Breast epithelium (tissue), 4 donors: ENCODE results near the gene EFNA1. TPM values are rescaled to one million over a fixed set of nuclear protein-coding genes. Genes with fewer than 3 reads are reported as not detected.
A peak's percentile ranks its signal among the peaks of the same experiment; 100 is the strongest.
"Not testable (repeated sequence)": the region's sequence is repeated elsewhere in the genome, so short reads cannot be mapped to it uniquely, and the experiment has no call there.

ENCODE experiments used
- DNase-seq, 2 donors: peaks; one replicate each; pipeline ENCODE4 v3.0.0-alpha.2; 2019; ENCODE audit warnings: low spot score in 2 of 2
- H3K27ac ChIP-seq, 2 donors: fragments of 200-600 bp; sonication (generic) in 1 of 2; one replicate each; pipeline ENCODE4 v1.5.1; 2016 to 2019; ENCODE audit warnings: mild to moderate bottlenecking in 1 of 2
- H3K27me3 ChIP-seq, 2 donors: fragments of 200-600 bp; sonication (generic) in 1 of 2; one replicate each; pipeline versions ENCODE4 v1.5.1 to v1.6.0; 2017 to 2019; ENCODE audit warnings: control low read depth in 1 of 2, mild to moderate bottlenecking in 1 of 2
- H3K36me3 ChIP-seq: fragments of 200-600 bp; one replicate; pipeline ENCODE4 v1.5.1; 2019
- H3K4me1 ChIP-seq, 2 donors: fragments of 200-600 bp; sonication (generic); one replicate each; pipeline ENCODE4 v1.5.1; 2016 to 2019; ENCODE audit warnings: control low read depth in 1 of 2
- H3K4me3 ChIP-seq, 3 donors: fragments of 200-600 bp; sonication (generic); 1 replicate in 2 of 3; 2 replicates in 1 of 3; pipeline ENCODE4 v1.5.1; 2016 to 2019; ENCODE audit warnings: mild to moderate bottlenecking in 3 of 3, moderate library complexity in 2 of 3
- H3K9me3 ChIP-seq, 2 donors: fragments of 200-600 bp; sonication (generic) in 1 of 2; one replicate each; pipeline ENCODE4 v1.5.1; 2016 to 2019; ENCODE audit warnings: control low read depth in 1 of 2
- POLR2A ChIP-seq: fragments of 450-650 bp; IDR thresholded peaks from one replicate; pipeline ENCODE4 v1.6.1; 2016; ENCODE audit warnings: antibody characterized with exemption, mild to moderate bottlenecking, moderate library complexity
- POLR2AphosphoS5 ChIP-seq, 3 donors: sonication (generic); formaldehyde crosslinking; IDR thresholded peaks; one replicate each; pipeline ENCODE4 v1.6.1; 2017; ENCODE audit warnings: antibody characterized with exemption in 3 of 3
- intact Hi-C: fragments of 100-400 bp; cut with DNase I; formaldehyde crosslinking; loops from one replicate; pipeline ENCODE4 v1.15.1; 2023; ENCODE audit warnings: low total_unique reads
- total RNA-seq, 3 donors: library from RNA; depleted of rRNA; stranded (reverse); fragments of >200 nt; gene quantifications; one replicate each; pipeline ENCODE4 v1.1.0, GENCODE V29; 2016
- TF ChIP-seq, protein P1 (sequence below), 3 donors: fragments of 450-650 bp; IDR thresholded peaks; one replicate each; pipeline ENCODE4 v1.5.1; 2016 to 2017; ENCODE audit warnings: antibody characterized with exemption in 3 of 3, mild to moderate bottlenecking in 3 of 3, moderate library complexity in 3 of 3

The EFNA1 gene
- total RNA-seq, 3 donors from 2014 or later: 18.7 to 163 (median 120) TPM

DNA sequence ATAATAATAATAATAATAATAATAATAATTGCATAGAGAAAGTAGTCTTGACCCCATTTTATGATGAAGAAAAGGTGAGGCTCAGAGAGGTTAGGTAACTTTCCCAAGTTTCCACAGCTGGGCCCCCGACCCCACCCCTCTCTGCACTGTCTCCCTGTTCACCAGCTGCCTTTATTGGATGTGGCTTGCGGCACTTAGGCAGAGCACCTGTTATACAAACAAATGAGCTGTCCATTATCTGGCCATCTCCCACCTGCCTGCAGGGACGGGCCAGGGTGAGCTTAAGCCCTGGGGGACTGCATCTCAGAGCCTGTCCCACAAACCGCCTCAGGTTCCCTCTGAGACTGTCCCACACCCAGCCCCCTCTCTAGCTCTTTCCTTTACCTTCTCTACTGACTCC lies 10.1 kb upstream of the EFNA1 start:
- H3K4me1 ChIP-seq: no peaks in the 10 kb centered on the region
- no peak overlapping the region for H3K27ac ChIP-seq
- H3K36me3 ChIP-seq: no peaks in the 10 kb centered on the region
- intact Hi-C loops: loop anchor here (1.0 kb wide), 1 partner anchor 27 kb away; no protein-coding TSS in a partner anchor
- no peaks in the 10 kb centered on the region for H3K27me3 ChIP-seq
- no peaks in the 10 kb centered on the region for H3K9me3 ChIP-seq
- TF ChIP-seq POLR2AphosphoS5 (IDR thresholded peaks at IDR 0.05) (no peak), POLR2A (no peak)
- TF ChIP-seq, protein P1, sequence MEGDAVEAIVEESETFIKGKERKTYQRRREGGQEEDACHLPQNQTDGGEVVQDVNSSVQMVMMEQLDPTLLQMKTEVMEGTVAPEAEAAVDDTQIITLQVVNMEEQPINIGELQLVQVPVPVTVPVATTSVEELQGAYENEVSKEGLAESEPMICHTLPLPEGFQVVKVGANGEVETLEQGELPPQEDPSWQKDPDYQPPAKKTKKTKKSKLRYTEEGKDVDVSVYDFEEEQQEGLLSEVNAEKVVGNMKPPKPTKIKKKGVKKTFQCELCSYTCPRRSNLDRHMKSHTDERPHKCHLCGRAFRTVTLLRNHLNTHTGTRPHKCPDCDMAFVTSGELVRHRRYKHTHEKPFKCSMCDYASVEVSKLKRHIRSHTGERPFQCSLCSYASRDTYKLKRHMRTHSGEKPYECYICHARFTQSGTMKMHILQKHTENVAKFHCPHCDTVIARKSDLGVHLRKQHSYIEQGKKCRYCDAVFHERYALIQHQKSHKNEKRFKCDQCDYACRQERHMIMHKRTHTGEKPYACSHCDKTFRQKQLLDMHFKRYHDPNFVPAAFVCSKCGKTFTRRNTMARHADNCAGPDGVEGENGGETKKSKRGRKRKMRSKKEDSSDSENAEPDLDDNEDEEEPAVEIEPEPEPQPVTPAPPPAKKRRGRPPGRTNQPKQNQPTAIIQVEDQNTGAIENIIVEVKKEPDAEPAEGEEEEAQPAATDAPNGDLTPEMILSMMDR (IDR thresholded peaks at IDR 0.05): no peak
- DNase-seq: no peak
- no peak overlapping the region for H3K4me3 ChIP-seq

- not testable (repeated sequence) for H3K4me3 ChIP-seq, H3K4me1 ChIP-seq, H3K27me3 ChIP-seq, H3K27ac ChIP-seq, H3K36me3 ChIP-seq, DNase-seq, H3K9me3 ChIP-seq
- intact Hi-C loops: loop anchor here (1.0 kb wide), 1 partner anchor 26 kb away; no protein-coding TSS in a partner anchor
Observed at GRCh38 chr1:155118090-155118489, 9.6 kb upstream of the EFNA1 start.

DNA sequence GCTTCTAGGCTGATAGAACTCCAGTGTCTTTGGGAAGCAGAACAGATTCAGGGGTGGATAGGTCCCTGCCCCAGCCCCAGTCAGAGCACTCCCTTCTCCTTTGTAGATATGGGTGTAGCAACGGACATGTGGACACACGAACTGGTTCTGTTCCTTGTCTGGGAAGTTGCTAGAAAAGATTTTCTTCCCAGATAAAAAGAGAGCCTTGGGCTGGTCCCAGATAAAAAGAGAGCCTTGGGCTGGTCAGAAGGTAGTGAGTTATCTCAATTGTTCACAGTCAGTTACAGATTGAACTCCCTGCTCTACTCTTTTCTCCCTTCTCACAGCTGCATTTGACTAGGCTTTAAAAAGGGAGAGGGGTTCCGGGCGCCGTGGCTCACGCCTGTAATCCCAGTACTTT lies 7.4 kb upstream of the EFNA1 start:
- H3K9me3 ChIP-seq: no peaks in the 10 kb centered on the region
- DNase-seq: no peak
- H3K27ac ChIP-seq: peak overlapping the region; percentile 19 to 50
- no peaks in the 10 kb centered on the region for H3K27me3 ChIP-seq
- TF ChIP-seq POLR2AphosphoS5 (IDR thresholded peaks at IDR 0.05) (no peak), POLR2A (no peak)
- TF ChIP-seq, protein P1 (IDR thresholded peaks at IDR 0.05): no peak
- no peaks in the 10 kb centered on the region for H3K4me1 ChIP-seq
- intact Hi-C loops: no loop called here
- H3K36me3 ChIP-seq: no peaks in the 10 kb centered on the region
- H3K4me3 ChIP-seq: no peak overlapping the region

GRCh38 chr1:155121249-155121648 lies 6.4 kb upstream of the EFNA1 start:
- Histone ChIP-seq H3K36me3 (no peaks in the 10 kb centered on the region), H3K27me3 (no peaks in the 10 kb centered on the region), H3K9me3 (no peaks in the 10 kb centered on the region), H3K27ac (no peak overlapping the region), H3K4me1 (peaks cover 3 to 8% of the 10 kb centered on the region in 2 donors), H3K4me3 (no peak overlapping the region)
- DNase-seq: no peak
- TF ChIP-seq POLR2A (no peak), POLR2AphosphoS5 (IDR thresholded peaks at IDR 0.05) (no peak)
- TF ChIP-seq, protein P1 (IDR thresholded peaks at IDR 0.05): no peak
- intact Hi-C loops: no loop called here

- Histone ChIP-seq H3K9me3 (no peaks in the 10 kb centered on the region), H3K27ac (no peak overlapping the region), H3K4me3 (no peak overlapping the region), H3K36me3 (no peaks in the 10 kb centered on the region), H3K4me1 (peaks cover 3 to 8% of the 10 kb centered on the region in 2 donors), H3K27me3 (no peaks in the 10 kb centered on the region)
- DNase-seq: no peak
- intact Hi-C loops: no loop called here
- TF ChIP-seq POLR2A (no peak), POLR2AphosphoS5 (IDR thresholded peaks at IDR 0.05) (no peak)
- TF ChIP-seq, protein P1 (IDR thresholded peaks at IDR 0.05): no peak
Observed at GRCh38 chr1:155122308-155122707, 5.4 kb upstream of the EFNA1 start.

DNA sequence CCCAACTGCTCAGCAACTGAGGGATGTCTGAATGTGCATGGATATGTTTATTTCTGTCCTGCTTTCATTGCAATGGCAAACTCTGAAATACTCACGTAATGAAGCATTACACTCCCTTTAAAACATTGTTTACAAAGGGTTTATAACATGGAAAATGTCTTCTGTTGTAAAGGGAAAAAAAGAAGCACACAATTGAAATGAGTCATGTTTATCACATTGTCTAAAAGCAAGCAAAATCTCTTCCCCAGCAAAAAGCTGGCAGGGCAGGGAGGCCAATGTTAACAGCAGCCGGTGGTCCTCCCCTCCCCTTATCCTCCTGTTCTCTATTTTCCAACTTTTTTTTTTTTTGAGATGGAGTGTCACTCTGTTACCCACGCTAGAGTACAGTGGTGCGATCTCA lies 3.9 kb upstream of the EFNA1 start:
- TF ChIP-seq POLR2AphosphoS5 (IDR thresholded peaks at IDR 0.05) (no peak), POLR2A (no peak)
- TF ChIP-seq, protein P1 (IDR thresholded peaks at IDR 0.05): no peak

More for the DNA sequence above, 3.9 kb upstream of the EFNA1 start:
- Histone ChIP-seq H3K36me3 (no peaks in the 10 kb centered on the region), H3K27ac (peak overlapping the region in 1 of 2 donors; percentile 95), H3K4me3 (no peak overlapping the region), H3K27me3 (no peaks in the 10 kb centered on the region), H3K9me3 (no peaks in the 10 kb centered on the region), H3K4me1 (peaks cover 3 to 8% of the 10 kb centered on the region in 2 donors)
- no peak for DNase-seq
- intact Hi-C loops: no loop called here
